HG03378 (cell line): Measurements from ENCODE around the gene ANKRD42.

Experiments used
- ATAC-seq: cut with Tn5 transposase; IDR thresholded peaks from one replicate; pipeline ENCODE4 v1.9.1; 2021; ENCODE audit warnings: mild to moderate bottlenecking, moderate library complexity; ENCODE audit not compliant: unreplicated experiment

Gene ANKRD42

DNA sequence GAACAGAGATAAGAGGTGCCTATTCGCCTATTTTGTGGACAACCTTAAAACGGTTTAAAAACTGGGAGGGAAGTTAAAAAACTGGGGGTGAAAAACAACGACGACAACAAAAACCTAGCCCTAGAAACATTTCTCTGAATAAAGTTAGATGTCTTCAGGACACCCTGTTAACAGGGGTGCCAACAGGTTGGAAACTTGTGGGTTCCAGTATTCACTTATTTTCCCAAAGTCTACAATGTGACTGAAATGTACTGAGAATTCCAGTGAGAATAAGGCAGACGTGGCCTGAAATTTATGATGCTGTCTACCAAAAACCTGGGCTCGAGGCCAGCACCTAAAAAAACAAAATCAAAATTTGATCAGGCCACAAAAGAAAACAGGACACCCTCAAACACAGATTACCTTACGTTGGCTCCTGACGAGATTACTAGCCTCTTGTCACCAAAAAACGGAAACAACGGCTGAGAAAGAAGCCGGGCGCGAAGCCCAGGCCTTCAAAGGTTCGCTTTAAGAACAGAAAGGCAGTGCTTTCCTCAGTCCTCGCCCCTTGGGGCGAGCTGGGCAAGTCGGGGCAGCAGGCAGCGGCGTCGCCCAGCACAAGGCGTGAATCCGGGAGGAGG, 91.7 kb downstream of the ANKRD42 start:
- ATAC-seq: peak; percentile 38

DNA sequence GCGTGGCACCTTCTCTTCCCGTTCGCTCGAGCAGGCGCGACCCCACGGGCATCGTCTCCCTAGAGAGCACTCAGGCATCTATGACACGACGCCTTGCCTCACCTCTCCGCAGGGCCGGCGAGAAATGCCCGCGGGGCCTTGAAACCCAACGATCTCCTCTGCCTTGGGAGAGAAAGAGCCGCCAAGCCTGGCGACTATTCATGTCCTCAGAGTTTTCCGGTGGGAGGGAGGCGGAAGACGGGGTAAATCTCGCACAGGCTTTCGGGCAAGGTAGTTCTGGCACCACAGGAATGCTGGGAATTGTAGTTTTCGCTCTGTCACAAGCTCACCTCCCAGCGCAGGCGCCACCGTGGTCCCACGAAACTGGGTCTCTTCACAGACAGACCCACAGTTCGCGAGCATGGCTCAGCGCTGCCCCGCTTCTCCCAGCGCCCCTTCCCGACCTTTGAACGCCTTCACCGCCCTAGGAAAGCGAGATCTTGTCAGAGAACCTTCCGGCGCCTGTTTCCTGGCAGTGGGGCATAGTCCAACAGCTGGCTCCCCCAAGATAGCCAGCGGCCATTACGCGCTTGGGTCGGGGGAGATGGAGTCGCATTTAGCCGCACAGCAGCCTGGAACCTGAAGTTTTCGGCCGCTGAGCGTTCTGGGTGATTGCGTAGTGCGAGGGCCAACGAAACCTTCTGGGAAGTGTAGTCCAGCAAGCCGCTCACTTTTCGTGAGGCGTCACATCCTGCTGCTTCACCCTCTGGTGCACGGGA, 92.4 kb downstream of the ANKRD42 start, which contains the start of gene CCDC90B:
CCDC90B (minus strand) TSS at position 597 of the 758 bp plus-strand sequence; CDS start at position 202, 395 bp downstream.
- ATAC-seq: peak; percentile 89

DNA sequence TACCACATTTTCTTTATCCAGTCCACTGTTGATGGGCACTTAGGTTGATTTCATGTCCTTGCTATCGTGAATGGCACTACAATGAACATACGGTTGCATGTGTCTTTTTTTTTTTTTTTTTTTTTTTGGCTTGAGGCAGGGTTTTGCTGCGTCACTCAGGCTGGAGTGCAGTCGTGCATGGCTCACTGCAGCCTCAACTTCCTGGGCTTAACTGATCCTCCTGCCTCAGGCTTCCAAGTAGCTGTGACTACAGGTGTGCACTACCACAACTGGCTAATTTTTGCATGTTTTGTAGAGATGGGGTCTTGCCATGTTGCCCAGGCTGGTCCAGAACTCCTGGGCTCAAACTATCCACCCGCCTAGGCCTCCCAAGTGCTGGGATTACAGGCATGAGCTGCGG, 94.1 kb downstream of the ANKRD42 start:
- no peak for ATAC-seq

DNA sequence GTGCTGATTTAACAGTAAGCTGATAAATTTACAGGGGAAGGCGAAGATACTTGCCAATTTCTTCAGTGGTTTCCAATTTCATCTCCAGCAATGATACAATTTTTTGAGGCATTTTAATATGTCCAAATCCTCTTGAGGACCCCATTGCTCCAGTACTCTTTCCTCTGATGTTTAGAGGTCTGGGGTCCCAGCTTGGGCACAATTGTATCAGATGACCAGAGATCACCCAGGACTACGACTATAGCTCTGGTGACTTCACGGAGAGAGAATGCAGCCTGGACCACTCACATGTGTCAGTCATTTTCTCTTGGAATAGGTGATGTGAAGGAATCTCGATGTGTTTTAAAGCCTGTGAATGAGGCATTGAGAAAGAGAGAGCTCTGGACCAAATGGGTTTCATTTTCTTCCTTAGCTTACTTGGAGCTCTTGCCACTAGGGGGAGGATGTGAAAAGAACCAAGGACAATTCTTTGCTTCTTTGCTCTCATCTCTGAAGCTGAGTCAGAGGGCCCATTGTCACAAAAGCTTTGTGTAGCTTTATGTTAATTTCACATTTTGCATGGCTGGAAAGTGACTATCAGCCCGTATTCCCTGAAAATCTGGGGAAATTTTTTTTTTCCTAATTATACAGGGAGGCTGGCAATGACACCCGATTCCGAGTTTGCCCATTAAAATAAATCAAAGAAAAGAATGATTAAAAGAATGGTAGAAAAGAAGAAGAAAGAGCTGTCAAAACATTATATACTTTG, 99.4 kb downstream of the ANKRD42 start:
- peak; percentile 77 for ATAC-seq

DNA sequence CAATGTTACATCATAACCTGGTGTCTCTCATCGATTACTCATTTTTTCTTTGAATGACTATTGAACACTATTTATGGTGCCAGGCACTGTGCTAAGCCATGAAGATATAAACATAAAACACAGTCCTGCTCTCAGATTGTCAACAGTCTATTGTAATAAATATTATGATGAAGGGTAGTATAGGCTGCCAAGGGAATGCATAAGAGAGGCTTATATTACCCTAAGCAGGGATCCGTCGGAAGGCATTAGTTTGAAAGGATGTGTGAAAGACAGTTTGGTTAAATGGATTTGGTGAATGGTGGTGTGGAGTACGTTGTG, 99.9 kb downstream of the ANKRD42 start:
- ATAC-seq: no peak

DNA sequence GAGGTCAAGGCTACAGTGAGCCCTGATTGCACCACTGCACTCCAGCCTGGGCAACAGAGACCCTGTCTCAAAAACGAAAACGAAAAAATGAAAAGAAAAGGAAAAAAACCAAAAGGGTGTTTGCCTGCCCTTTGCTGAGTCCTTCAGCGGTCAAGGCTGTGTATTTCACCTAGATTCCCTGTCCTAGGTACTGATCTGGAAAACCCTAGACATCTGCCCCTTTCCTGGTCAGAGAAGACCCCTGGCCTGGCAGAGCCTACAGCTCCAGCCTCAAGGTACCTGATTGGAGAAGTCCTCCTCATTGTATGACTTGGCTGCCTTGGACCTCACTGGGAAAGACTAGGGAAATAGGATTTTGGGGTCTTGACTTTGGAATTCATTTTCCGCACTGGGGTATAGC, 100.7 kb downstream of the ANKRD42 start:
- ATAC-seq: no peak
